KOPT-K1 (cell line): ENCODE data around the gene NPAS2.

ENCODE experiments used
- H3K27ac ChIP-seq: fragments of 200-600 bp; sonication (generic); 2 replicates; pipeline ENCODE4 v1.5.1; 2016; ENCODE audit warnings: antibody characterized with exemption, mild to moderate bottlenecking, low read depth, low read length; ENCODE audit not compliant: poor library complexity, severe bottlenecking
- H3K36me3 ChIP-seq: fragments of 200-600 bp; sonication (generic); 2 replicates; pipeline ENCODE4 v1.5.1; 2017; ENCODE audit warnings: antibody characterized with exemption, mild to moderate bottlenecking, low read length, moderate library complexity; ENCODE audit not compliant: insufficient read depth
- H3K9me3 ChIP-seq: fragments of 200-600 bp; sonication (generic); 2 replicates; pipeline ENCODE4 v1.5.1; 2017; ENCODE audit warnings: antibody characterized with exemption, low read length, mild to moderate bottlenecking; ENCODE audit not compliant: insufficient read depth, poor library complexity, severe bottlenecking

Gene NPAS2

DNA sequence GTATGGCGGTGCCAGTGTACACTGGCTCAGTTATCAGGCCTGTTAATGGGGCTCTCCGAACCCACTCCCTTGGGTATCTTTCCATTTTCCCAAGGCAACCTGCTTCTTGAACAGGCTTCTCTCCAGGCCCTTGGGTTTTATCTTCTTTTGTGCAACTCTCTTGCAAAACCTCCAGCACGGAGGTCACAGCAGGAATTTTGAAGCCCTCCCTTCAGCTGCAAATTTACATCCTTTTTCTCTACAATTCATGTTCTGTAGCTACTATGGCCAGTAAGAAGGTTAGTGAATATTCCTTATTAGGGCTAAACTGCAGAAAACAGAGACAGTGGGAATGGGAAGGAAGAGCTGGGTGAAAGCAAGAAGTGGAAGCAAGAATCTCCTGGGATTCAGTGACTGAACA lies 10.4 kb upstream of the NPAS2 start:
- Histone ChIP-seq H3K9me3 (no peaks in the 10 kb centered on the region), H3K27ac (no peak overlapping the region), H3K36me3 (no peaks in the 10 kb centered on the region)

DNA sequence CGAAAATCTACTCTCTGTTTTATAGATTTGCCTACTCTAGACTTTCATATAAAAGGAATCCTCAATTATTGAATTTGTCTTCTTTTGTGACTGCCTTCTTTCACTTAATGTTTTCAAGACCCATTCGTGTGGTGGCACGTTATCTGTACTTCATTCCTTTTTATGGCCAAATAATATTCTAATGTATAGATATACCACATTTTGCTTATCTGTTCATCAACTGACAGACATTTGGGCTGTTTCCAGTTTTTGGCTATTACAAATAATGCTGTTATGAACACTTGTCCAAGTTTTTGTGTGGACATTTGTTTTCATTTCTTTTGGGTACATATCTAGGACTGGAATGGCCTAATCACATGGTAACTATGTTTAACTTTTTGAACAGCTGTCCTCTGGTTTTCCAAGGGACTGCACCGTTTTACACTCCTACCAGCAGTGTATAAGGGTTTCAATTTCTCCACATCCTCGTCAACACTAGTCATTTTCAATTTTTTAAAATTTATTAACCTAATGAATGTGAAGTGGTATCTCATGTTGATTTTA lies 9.3 kb upstream of the NPAS2 start:
- no peaks in the 10 kb centered on the region for H3K36me3 ChIP-seq
- no peak overlapping the region for H3K27ac ChIP-seq
- no peaks in the 10 kb centered on the region for H3K9me3 ChIP-seq

DNA sequence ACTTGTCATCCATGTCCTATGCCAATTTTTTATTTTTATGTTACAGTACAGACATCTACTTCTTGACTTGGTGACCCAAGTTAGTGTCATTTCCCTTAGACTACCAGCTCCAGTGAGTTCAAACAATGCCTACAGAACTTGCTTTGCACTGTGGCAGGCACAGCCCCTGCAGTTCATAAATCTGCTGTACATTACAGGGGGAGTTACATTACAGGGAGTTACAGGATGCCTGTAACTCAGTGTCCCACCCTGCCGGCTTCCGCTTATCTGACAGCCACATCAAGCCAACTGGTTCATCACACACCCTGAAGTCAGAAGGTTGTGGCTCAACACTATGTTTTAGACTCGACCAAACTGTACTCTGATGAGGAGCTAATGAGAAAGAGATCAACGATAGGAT lies 7.8 kb upstream of the NPAS2 start:
- H3K9me3 ChIP-seq: no peaks in the 10 kb centered on the region
- H3K36me3 ChIP-seq: no peaks in the 10 kb centered on the region
- peak overlapping the region; percentile 41 for H3K27ac ChIP-seq

DNA sequence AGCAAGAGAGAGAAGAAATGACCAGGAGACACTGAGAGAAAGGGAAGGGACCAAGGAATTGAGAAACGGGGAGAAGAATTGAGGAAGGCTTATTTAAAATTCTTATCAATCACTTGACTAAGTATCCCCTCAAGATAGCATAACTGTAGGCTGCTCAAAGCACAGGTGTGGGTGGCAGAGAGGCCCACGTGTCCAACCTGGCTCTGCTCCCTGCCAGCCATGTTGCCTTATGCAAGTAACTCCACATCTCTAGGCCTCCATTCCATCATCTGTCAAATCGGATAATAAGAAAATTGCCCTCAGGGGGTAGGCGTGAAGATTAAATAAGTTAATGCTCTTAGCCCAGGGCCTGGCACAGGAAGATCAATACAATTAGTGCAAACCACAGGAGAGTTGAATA lies 7.4 kb upstream of the NPAS2 start:
- Histone ChIP-seq H3K9me3 (no peaks in the 10 kb centered on the region), H3K27ac (peak overlapping the region; percentile 41), H3K36me3 (no peaks in the 10 kb centered on the region)

DNA sequence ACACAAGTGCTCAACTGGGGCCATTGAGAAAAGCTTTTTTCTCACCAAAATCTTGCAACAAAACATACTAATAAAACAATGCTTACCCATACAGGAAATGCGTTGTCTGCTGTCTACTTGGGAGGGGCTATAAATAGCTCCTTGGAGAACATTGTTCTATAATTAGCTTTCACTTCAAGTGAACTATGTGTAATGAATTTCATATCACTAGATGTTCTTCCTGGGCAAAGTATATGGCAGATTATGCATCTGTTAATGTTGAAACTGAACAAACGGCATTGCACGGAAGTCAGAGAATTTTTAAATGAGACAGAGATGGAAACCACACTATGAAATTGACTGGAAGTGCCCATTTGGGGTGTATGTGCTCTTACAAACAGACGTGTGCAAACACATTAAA lies 6.4 kb upstream of the NPAS2 start:
- Histone ChIP-seq H3K36me3 (no peaks in the 10 kb centered on the region), H3K27ac (peak overlapping the region; percentile 41), H3K9me3 (no peaks in the 10 kb centered on the region)

DNA sequence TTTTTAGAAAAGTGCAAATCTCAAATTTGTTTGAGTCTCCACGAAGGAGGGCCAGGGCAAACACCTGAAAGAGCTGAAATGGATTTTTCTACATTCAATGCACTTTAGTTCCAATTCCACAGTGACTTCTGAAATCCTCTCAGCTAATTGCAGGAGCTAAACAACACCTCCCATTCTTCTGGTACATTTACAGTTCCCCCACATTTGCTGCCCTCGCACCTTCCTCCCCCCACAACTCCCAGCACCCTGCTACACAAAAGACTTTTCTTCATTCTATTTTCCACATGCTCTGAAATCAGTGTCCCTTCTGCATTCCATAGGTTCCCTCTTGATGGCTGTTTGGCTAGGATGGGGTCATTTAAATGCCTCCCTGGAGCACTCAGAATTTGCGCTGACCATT lies 5.9 kb upstream of the NPAS2 start:
- Histone ChIP-seq H3K27ac (peak overlapping the region; percentile 41), H3K9me3 (no peaks in the 10 kb centered on the region), H3K36me3 (no peaks in the 10 kb centered on the region)

DNA sequence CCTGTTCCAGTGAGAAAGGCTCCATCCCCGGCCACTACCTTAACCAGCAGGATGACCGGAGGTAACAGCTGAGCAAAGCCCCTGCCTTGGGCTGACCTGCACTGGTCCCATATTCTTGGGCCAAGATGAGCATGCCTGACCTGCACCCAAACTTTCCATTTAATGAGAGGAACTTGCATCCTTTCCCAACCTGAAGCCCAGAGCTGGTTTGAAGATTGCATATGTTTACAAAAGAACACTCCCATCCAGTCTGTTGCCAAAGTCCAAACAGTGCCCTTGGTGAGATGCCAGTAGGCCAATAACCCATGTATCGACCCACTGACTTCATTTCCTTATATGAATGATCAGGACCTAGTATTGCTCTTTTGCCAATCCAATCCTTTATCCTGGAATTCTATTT lies 5.5 kb upstream of the NPAS2 start:
- Histone ChIP-seq H3K9me3 (no peaks in the 10 kb centered on the region), H3K27ac (no peak overlapping the region), H3K36me3 (no peaks in the 10 kb centered on the region)

DNA sequence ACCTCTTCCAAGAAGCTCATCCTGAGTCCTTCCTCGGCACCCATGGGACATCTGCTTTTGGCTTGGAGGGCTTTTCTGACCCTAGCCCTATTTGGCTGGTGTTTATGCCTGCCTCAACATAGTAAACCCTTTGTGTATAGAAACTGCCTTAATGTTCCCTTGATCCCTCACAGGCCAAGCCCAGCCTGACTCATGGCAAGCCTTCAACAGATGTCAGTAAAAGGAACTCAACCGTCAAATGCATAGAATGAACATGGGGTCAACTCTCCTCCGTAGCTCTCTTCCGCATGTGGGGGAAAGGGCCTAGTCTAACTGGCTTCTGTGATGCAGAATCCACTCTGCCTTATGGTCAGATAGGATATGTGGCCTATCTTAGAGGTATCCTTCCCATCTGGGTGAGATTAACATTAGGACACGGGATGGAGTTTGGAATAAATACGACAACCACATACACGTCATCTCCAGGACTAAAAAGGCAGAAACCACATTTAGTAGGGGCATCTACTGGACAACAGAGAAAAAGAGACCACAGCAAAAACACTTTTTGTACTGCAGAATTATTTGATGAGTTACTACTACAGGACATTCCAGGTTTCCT lies 2.5 kb upstream of the NPAS2 start:
- H3K9me3 ChIP-seq: no peaks in the 10 kb centered on the region
- no peak overlapping the region for H3K27ac ChIP-seq

DNA sequence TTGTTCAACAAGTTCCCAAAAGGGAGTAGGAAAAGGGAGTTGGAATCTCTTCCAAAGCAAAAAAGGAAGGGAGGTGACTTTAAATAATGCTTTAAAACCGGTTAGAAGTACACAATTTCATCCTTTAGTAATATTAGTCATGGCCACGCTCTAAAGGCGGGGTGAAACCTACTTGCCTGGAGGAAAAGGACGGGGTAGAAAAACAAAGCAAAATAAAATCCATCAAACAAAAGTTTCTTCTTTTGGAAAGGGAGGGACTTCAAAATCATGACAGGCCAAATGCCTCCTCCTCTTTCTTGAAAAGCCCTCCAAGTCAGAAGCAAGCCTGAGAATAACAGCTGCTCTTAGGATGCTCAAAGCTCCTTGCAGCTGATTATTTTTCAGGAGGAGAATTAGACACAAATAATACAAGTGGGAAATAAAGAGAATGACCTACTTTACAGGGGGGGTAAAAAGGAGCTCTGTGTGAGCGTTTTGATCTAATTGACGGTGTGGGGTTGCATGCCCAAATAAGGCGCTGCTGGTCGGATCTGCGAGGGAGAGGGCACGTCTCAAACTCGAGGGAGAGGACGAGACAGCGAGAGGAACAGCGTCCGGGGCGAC lies 1.8 kb upstream of the NPAS2 start:
- H3K27ac ChIP-seq: no peak overlapping the region

More for the DNA sequence above, 2.5 kb upstream of the NPAS2 start:
- no peaks in the 10 kb centered on the region for H3K36me3 ChIP-seq

DNA sequence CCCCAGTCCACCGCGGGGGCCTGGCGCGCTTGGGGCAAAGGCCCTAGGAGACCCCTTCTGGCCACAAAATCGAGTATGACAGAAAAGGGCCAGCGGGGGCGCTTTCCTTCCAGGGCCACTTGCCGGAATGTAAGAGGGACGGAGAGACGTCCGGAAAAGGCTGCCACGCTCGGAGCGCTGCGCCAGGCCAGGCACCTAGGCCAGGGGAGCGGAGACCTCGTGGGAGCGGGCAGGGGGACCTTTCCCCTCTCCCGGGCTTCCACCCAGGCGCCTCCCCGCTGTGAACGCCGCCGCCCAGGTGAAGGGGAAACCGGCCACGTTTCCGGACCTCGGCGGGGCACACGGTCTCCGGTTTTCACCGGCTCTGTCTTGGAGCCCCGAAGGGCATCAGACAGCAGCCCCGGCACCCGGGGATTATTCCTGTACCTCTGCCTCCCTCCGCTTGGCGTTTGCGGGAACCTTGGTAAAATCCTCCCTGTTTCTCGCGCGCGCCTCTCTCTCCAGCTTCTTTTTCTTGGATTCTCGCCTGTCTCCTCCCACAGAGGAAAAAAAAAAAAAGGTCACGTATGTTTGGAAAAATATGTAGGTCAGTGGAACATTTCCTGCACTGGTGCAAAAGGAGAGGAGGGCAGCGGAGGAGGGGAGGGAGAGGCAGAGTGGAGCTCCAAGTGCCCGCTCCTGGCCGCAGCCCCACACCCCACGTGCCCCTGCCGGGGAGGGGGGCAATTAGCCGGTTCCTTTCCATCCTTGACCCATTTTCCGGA lies 1.2 kb upstream of the NPAS2 start:
- Histone ChIP-seq H3K36me3 (no peaks in the 10 kb centered on the region), H3K9me3 (no peaks in the 10 kb centered on the region), H3K27ac (no peak overlapping the region)

More for the DNA sequence above, 1.8 kb upstream of the NPAS2 start:
- Histone ChIP-seq H3K9me3 (no peaks in the 10 kb centered on the region), H3K36me3 (no peaks in the 10 kb centered on the region)

DNA sequence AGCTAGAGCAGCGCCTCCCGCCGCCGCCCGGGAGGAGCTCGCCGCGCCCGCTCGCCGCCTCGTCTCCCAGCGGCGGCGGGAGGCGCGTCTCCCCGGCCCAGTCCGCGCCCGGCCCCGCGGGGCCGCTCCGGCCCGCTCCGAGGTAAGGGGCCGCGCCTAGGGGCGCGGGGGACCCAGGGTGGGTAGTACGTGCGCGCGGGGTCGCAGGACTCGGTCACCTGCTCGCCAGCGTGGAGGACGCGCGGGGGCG lies 259 bp downstream of the NPAS2 start:
- peak overlapping the region; percentile 56 for H3K27ac ChIP-seq
- no peaks in the 10 kb centered on the region for H3K36me3 ChIP-seq
- H3K9me3 ChIP-seq: no peaks in the 10 kb centered on the region

DNA sequence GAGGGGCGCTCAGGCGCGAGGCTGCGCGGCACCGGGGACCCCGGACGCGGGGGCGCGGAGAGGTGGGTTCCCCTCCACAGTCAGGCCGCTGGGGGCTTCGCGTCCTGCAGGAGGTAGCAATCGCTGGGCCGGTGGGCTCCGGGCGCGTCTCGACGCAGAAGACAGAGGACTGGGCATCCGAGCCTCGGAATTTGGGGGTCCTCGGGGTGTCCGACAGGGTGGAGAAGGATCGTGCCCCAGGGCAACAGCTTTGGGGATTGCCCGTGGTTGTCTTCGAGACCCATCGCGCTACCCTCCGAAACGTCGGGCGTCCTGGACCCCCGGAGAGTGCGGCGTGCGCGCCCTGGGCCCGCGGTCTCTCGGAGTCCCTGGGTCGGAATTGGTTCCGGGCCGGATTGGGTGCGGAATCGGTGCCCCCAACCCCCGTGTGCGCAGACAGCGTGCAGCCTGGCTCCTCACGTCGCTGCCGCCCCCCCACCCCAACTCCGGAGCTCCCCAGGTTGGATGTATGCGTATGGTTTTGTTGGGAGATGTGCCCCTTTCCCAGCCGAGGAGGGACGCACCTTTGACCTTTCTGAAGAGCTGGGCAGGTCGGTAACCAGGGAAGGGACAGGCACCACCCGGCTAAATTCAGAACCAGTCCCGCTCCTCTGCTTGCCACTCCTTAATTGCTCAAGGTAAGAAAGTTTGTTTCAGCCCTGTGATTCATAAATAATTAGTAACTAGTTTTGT lies 750 bp downstream of the NPAS2 start:
- Histone ChIP-seq H3K9me3 (no peaks in the 10 kb centered on the region), H3K27ac (peak overlapping the region; percentile 56), H3K36me3 (no peaks in the 10 kb centered on the region)

DNA sequence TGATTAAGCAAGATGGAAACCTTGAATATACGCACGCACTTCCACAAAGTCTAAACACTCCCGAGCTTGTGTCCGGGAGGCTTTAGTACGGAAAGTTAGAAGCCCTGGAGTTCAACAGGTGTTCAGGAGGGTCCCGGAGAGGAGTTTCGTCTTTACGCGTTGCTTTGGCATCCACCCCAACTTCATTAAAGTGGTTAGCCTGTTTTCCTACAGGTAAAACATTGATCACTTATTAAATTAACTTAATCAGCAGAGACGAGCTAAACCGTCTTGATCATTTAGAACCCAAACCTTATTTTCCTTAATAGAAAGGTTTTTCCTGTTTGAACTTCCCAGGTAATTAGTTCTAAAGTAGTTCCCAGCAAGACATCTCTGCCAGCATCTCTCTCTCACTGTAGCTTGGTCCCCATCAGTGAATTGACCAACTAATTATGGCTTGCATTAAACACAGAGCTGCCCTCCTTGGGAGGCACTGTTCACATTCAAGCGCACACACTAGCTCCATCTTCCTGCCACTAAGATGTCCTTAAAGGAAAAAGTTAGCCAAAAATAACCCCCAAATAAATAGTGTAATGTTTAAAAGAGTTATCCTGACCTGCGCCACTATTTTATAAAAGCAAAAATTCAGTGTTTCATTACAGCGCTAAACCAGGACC lies 1.4 kb downstream of the NPAS2 start:
- Histone ChIP-seq H3K36me3 (no peaks in the 10 kb centered on the region), H3K9me3 (no peaks in the 10 kb centered on the region), H3K27ac (no peak overlapping the region)

DNA sequence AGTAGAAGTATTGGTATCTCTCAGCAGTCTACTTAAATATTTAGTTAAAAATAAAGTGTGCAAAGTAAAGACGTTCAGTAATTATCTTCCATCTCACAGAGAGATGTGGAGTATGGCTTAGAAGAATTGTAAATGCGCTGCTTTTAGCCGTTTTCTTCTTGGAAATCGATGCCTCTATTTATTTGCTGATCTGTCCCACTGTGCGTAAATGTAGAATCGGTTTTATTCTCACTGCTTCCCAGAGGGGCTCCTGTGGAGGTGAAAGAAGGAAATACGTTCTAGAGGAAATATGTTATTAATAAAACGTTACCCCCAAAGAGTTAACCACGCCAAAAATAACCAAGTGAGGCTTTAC lies 1.9 kb downstream of the NPAS2 start:
- Histone ChIP-seq H3K27ac (no peak overlapping the region), H3K36me3 (no peaks in the 10 kb centered on the region), H3K9me3 (peaks cover under 1% of the 10 kb centered on the region)
